Hematopoietic multipotent progenitor cell treated with erythropoietin and hydrocortisone succinate and interleukin-3 and kit ligand, for 8 days (in vitro differentiated cells): ENCODE data around the gene GNAS-AS1.

Source experiments
- DNase-seq: peaks from one replicate; pipeline ENCODE4 v3.0.0-alpha.2; 2015

The GNAS-AS1 gene

GRCh38 chr20:58884966-58885365, 34.3 kb upstream of the GNAS-AS1 start:
- no peak for DNase-seq

- DNase-seq = no peak
Observed at GRCh38 chr20:58883241-58883691, 32.6 kb upstream of the GNAS-AS1 start.

- no peak for DNase-seq
Observed at GRCh38 chr20:58882704-58883089, 32.0 kb upstream of the GNAS-AS1 start.

- peak; percentile 42 for DNase-seq
Observed at GRCh38 chr20:58880994-58881752, 30.5 kb upstream of the GNAS-AS1 start.

GRCh38 chr20:58880441-58880840, 29.7 kb upstream of the GNAS-AS1 start:
- DNase-seq = no peak

- no peak for DNase-seq
Observed at GRCh38 chr20:58878399-58878798, 27.7 kb upstream of the GNAS-AS1 start.

GRCh38 chr20:58877976-58878360, 27.3 kb upstream of the GNAS-AS1 start:
- no peak for DNase-seq

GRCh38 chr20:58877050-58877975, 26.6 kb upstream of the GNAS-AS1 start:
- DNase-seq = no peak

- no peak for DNase-seq
Observed at GRCh38 chr20:58876437-58876836, 25.7 kb upstream of the GNAS-AS1 start.

- no peak for DNase-seq
Observed at GRCh38 chr20:58875541-58876134, 24.9 kb upstream of the GNAS-AS1 start.

GRCh38 chr20:58875111-58875510, 24.4 kb upstream of the GNAS-AS1 start:
- DNase-seq = no peak

GRCh38 chr20:58874469-58874868, 23.8 kb upstream of the GNAS-AS1 start:
- DNase-seq = no peak

- no peak for DNase-seq
Observed at GRCh38 chr20:58871533-58872102, 20.9 kb upstream of the GNAS-AS1 start.

GRCh38 chr20:58870293-58871014, 19.8 kb upstream of the GNAS-AS1 start:
- peak; percentile 51 for DNase-seq

- no peak for DNase-seq
Observed at GRCh38 chr20:58869662-58870227, 19.0 kb upstream of the GNAS-AS1 start.

- no peak for DNase-seq
Observed at GRCh38 chr20:58868795-58869194, 18.1 kb upstream of the GNAS-AS1 start.

GRCh38 chr20:58867211-58867610, 16.5 kb upstream of the GNAS-AS1 start:
- DNase-seq = no peak

- no peak for DNase-seq
Observed at GRCh38 chr20:58865843-58866242, 15.1 kb upstream of the GNAS-AS1 start.

- DNase-seq = no peak
Observed at GRCh38 chr20:58864346-58864745, 13.6 kb upstream of the GNAS-AS1 start.

GRCh38 chr20:58863044-58863790, 12.5 kb upstream of the GNAS-AS1 start:
- DNase-seq = no peak
